ENCODE results near the gene RAET1L. TPM values are rescaled to one million over a fixed set of nuclear protein-coding genes. Genes with fewer than 3 reads are reported as not detected.
"Not testable (repeated sequence)": the region's sequence is repeated elsewhere in the genome, so short reads cannot be mapped to it uniquely, and the experiment has no call there.

The RAET1L gene
- total and polyA plus RNA-seq, 2 experiments from 2014 or later: not detected

DNA sequence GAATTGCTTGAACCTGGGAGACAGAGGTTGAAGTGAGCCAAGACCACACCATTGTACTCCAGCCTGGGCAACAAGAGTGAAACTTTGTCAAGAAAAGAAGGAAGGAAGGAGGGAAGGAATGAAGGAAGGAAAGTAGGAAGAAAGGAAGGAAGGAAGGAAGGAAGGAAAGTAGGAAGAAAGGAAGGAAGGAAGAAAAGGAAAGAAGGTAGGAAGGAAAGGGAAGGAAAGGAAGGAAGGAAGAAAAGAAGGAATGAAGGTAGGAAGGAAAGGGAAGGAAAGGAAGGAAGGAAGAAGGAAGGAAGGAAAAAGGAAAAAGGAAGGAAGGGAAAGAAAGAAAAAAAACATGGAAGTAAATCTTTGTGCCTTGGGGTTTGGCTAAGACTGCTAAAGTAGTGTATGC, 49.9 kb downstream of the RAET1L start:
- Histone ChIP-seq H3K4me3 (no peak overlapping the region), H3K9ac (no peak overlapping the region), H3K4me2 (ENCODE audit: unreplicated experiment) (no peak overlapping the region), H4K20me1 (ENCODE audit: insufficient read depth) (no peaks in the 10 kb centered on the region), H3K9me2 (ENCODE audit: insufficient read depth) (no peaks in the 10 kb centered on the region), H2AFZ (no peak overlapping the region), H3K27ac (no peak overlapping the region), H3K27me3 (replicated peaks; ENCODE audit: insufficient read depth) (peaks cover 29% of the 10 kb centered on the region), H3K79me2 (ENCODE audit: insufficient read depth) (no peaks in the 10 kb centered on the region), H3K9me3 (ENCODE audit: low read depth) (no peaks in the 10 kb centered on the region), H3K36me3 (ENCODE audit: low read depth) (no peaks in the 10 kb centered on the region), H3K4me1 (ENCODE audit: insufficient read depth) (no peaks in the 10 kb centered on the region), H3F3A (ENCODE audit: insufficient read depth) (no peaks in the 10 kb centered on the region)
- no peak for TF ChIP-seq EZH2phosphoT487 (IDR thresholded peaks at IDR 0.05; ENCODE audit: insufficient read depth, low read depth)
- TF ChIP-seq EZH2 (IDR thresholded peaks at IDR 0.05; ENCODE audit: insufficient read depth, poor library complexity, severe bottlenecking): no peak
- in situ Hi-C loops (cut with MboI): no loop called here
- DNase-seq: no peak

DNA sequence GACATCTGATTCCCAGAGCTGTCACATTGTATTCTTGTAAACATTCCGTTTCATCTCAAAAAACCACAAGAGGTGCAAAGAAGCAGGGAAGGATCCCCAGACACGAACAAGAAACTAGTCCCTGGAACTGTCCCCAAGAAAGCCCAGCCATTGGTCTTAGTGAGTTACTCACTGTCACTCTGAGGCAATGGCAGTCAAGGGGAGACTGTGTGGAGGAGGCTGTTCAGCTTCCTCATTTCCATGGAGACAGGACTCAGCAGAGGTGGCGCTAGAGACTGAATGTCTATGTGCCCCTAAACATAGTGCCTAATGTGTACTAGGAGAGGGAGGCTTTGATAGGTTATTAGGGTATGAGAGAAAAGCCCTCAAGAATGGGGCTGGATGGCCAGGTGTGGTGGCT, 50.5 kb downstream of the RAET1L start:
- no peaks in the 10 kb centered on the region for H3K4me1 ChIP-seq (ENCODE audit: insufficient read depth)
- no peak overlapping the region for H2AFZ ChIP-seq
- no peak overlapping the region for H3K4me3 ChIP-seq
- H3K36me3 ChIP-seq (ENCODE audit: low read depth): no peaks in the 10 kb centered on the region
- no peak overlapping the region for H3K4me2 ChIP-seq (ENCODE audit: unreplicated experiment)
- no peaks in the 10 kb centered on the region for H3F3A ChIP-seq (ENCODE audit: insufficient read depth)
- no peak overlapping the region for H3K27ac ChIP-seq
- H3K9me2 ChIP-seq (ENCODE audit: insufficient read depth): no peaks in the 10 kb centered on the region
- H3K9me3 ChIP-seq (ENCODE audit: low read depth): no peaks in the 10 kb centered on the region
- TF ChIP-seq EZH2phosphoT487 (IDR thresholded peaks at IDR 0.05; ENCODE audit: insufficient read depth, low read depth) (no peak), EZH2 (IDR thresholded peaks at IDR 0.05; ENCODE audit: insufficient read depth, poor library complexity, severe bottlenecking) (no peak)
- no peaks in the 10 kb centered on the region for H4K20me1 ChIP-seq (ENCODE audit: insufficient read depth)
- no peak overlapping the region for H3K9ac ChIP-seq
- in situ Hi-C loops (cut with MboI): no loop called here
- H3K79me2 ChIP-seq (ENCODE audit: insufficient read depth): no peaks in the 10 kb centered on the region
- H3K27me3 ChIP-seq (replicated peaks; ENCODE audit: insufficient read depth): peaks cover 24% of the 10 kb centered on the region
- WGBS, 2 experiments (ENCODE audit: low coverage in 1 of 2, low lambda C conversion rate in 2 of 2, missing lambda C conversion rate in 2 of 2): 4% methylated on average over 3 of the region's 3 CpGs
- DNase-seq: no peak

DNA sequence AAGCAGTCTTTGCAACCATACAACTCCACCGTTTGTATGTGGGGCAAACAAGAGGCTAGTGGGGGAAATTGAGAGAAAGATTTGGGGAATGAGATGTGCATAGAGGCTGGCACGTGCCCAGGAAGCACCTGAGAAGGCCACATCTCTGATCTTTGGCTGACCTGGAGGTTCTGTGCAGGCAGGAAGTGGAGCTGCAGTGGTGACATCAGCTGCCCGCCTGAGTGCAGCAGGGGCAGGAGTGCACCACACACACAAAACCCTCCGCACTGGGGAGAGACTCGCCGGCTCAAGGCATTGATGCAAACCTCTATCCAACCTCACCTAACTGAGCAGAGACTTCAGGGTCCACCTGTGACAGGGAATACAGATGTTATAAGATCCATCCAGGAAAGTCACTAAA, 50.9 kb downstream of the RAET1L start:
- H3K79me2 ChIP-seq (ENCODE audit: insufficient read depth); H3K36me3 ChIP-seq (ENCODE audit: low read depth); H2AFZ ChIP-seq; H3K4me3 ChIP-seq; H3F3A ChIP-seq (ENCODE audit: insufficient read depth); H3K9ac ChIP-seq; H3K4me2 ChIP-seq (ENCODE audit: unreplicated experiment); H3K27ac ChIP-seq; H4K20me1 ChIP-seq (ENCODE audit: insufficient read depth); H3K9me3 ChIP-seq (ENCODE audit: low read depth); H3K4me1 ChIP-seq (ENCODE audit: insufficient read depth); in situ Hi-C loops (cut with MboI); H3K9me2 ChIP-seq (ENCODE audit: insufficient read depth); DNase-seq: not testable (repeated sequence)
- WGBS, 2 experiments (ENCODE audit: low coverage in 1 of 2, low lambda C conversion rate in 2 of 2, missing lambda C conversion rate in 2 of 2): 61 to 64% methylated on average over 6 of the region's 6 CpGs
- H3K27me3 ChIP-seq (replicated peaks; ENCODE audit: insufficient read depth): peaks cover 20% of the 10 kb centered on the region

DNA sequence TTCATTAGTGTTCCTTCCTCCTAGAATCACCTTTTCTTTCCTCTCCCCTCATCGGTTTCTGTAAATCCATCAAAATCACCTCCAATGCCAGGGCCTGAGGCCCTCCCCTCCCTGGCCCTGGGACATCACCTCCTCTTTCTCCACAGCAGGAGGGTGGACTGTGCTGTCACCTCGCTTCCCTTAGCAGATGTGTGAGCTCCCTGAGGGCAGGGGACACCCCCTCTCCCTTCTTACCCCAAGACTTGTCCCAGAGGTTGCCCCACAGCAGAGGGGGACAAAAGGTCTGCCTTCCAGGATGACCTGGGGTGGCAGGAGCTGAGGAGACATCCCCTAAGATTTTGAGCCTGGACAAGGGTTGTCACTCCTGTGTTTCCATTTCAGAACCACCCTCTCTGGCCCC, 55.7 kb downstream of the RAET1L start:
- Histone ChIP-seq H3K9me3 (ENCODE audit: low read depth) (no peaks in the 10 kb centered on the region), H3K9me2 (ENCODE audit: insufficient read depth) (no peaks in the 10 kb centered on the region), H3K4me2 (ENCODE audit: unreplicated experiment) (no peak overlapping the region), H4K20me1 (ENCODE audit: insufficient read depth) (no peaks in the 10 kb centered on the region), H3K36me3 (ENCODE audit: low read depth) (no peaks in the 10 kb centered on the region), H3K79me2 (ENCODE audit: insufficient read depth) (no peaks in the 10 kb centered on the region), H3K9ac (no peak overlapping the region), H3K4me3 (no peak overlapping the region), H2AFZ (no peak overlapping the region), H3K27ac (no peak overlapping the region), H3F3A (ENCODE audit: insufficient read depth) (no peaks in the 10 kb centered on the region), H3K4me1 (ENCODE audit: insufficient read depth) (no peaks in the 10 kb centered on the region), H3K27me3 (replicated peaks; ENCODE audit: insufficient read depth) (peaks cover 10% of the 10 kb centered on the region; the same call in 1 of the 2 replicates)
- DNase-seq: no peak
- 54 to 59% methylated on average over 2 of the region's 2 CpGs for WGBS, 2 experiments (ENCODE audit: low coverage in 1 of 2, low lambda C conversion rate in 2 of 2, missing lambda C conversion rate in 2 of 2)
- TF ChIP-seq EZH2phosphoT487 (IDR thresholded peaks at IDR 0.05; ENCODE audit: insufficient read depth, low read depth) (no peak), EZH2 (IDR thresholded peaks at IDR 0.05; ENCODE audit: insufficient read depth, poor library complexity, severe bottlenecking) (no peak)
- in situ Hi-C loops (cut with MboI): no loop called here

- H3K4me2 ChIP-seq (ENCODE audit: unreplicated experiment); H3F3A ChIP-seq (ENCODE audit: insufficient read depth); DNase-seq; H3K9ac ChIP-seq; H3K27me3 ChIP-seq (replicated peaks; ENCODE audit: insufficient read depth); H2AFZ ChIP-seq; H3K4me1 ChIP-seq (ENCODE audit: insufficient read depth); H3K27ac ChIP-seq; H3K9me3 ChIP-seq (ENCODE audit: low read depth); H3K79me2 ChIP-seq (ENCODE audit: insufficient read depth); H3K4me3 ChIP-seq; H3K36me3 ChIP-seq (ENCODE audit: low read depth); H4K20me1 ChIP-seq (ENCODE audit: insufficient read depth); in situ Hi-C loops (cut with MboI); H3K9me2 ChIP-seq (ENCODE audit: insufficient read depth): not testable (repeated sequence)
- WGBS, 2 experiments (ENCODE audit: low coverage in 1 of 2, low lambda C conversion rate in 2 of 2, missing lambda C conversion rate in 2 of 2): 60 to 65% methylated on average over 2 of the region's 2 CpGs
These were observed 56.4 kb downstream of the RAET1L start for GRCh38 chr6:149968909-149969308.

Other genes starting within 250 kb of the RAET1L start
- 108 and 168 TPM in 2 replicates for gene LRP11, start 161.2 kb downstream of the RAET1L start, total RNA-seq (2014; rRNA removed; shearing (Covaris generic))
- 44.9 and 50.3 TPM in 2 replicates for gene LRP11, start 161.2 kb downstream of the RAET1L start, polyA plus RNA-seq (2016; fragmentation: Nextera tagmentation; extraction: Ambion mirVana)
- gene RAET1E, start 127.4 kb downstream of the RAET1L start, total RNA-seq (2014; rRNA removed; shearing (Covaris generic)): 8.6 and 10.4 TPM in 2 replicates
- 8.1 and 8.8 TPM in 2 replicates for gene RAET1E, start 127.4 kb downstream of the RAET1L start, polyA plus RNA-seq (2016; fragmentation: Nextera tagmentation; extraction: Ambion mirVana)
- gene RAET1G, start 102.4 kb downstream of the RAET1L start, total RNA-seq (2014; rRNA removed; shearing (Covaris generic)): 5.2 and 8.9 TPM in 2 replicates
- gene RAET1G, start 102.4 kb downstream of the RAET1L start, polyA plus RNA-seq (2016; fragmentation: Nextera tagmentation; extraction: Ambion mirVana): 15.5 and 15.8 TPM in 2 replicates
- 11.4 and 23.8 TPM in 2 replicates for gene ULBP2, start 83.5 kb downstream of the RAET1L start, total RNA-seq (2014; rRNA removed; shearing (Covaris generic))
- 29.5 and 30.1 TPM in 2 replicates for gene ULBP2, start 83.5 kb downstream of the RAET1L start, polyA plus RNA-seq (2016; fragmentation: Nextera tagmentation; extraction: Ambion mirVana)
- 5.8 and 6.1 TPM in 2 replicates for gene ULBP1, start 61.6 kb downstream of the RAET1L start, total RNA-seq (2014; rRNA removed; shearing (Covaris generic))
- 8.7 and 9.1 TPM in 2 replicates for gene ULBP1, start 61.6 kb downstream of the RAET1L start, polyA plus RNA-seq (2016; fragmentation: Nextera tagmentation; extraction: Ambion mirVana)
- 10.1 and 12.6 TPM in 2 replicates for gene ULBP3, start 43.6 kb upstream of the RAET1L start, total RNA-seq (2014; rRNA removed; shearing (Covaris generic))
- 3.7 and 4.4 TPM in 2 replicates for gene ULBP3, start 43.6 kb upstream of the RAET1L start, polyA plus RNA-seq (2016; fragmentation: Nextera tagmentation; extraction: Ambion mirVana)
- gene PPP1R14C, start 117.5 kb upstream of the RAET1L start, total RNA-seq (2014; rRNA removed; shearing (Covaris generic)): 6.3 and 8.2 TPM in 2 replicates
- gene PPP1R14C, start 117.5 kb upstream of the RAET1L start, polyA plus RNA-seq (2016; fragmentation: Nextera tagmentation; extraction: Ambion mirVana): 9.4 and 10.1 TPM in 2 replicates

Data from GM23248 (cell line).